H9 (cell line): ENCODE results near the gene ZNF784. TPM values are rescaled to one million over a fixed set of nuclear protein-coding genes. Genes with fewer than 3 reads are reported as not detected.
"Not testable (repeated sequence)": the region's sequence is repeated elsewhere in the genome, so short reads cannot be mapped to it uniquely, and the experiment has no call there.

ENCODE experiments used
- DNase-seq: peaks from one replicate; pipeline ENCODE4 v3.0.0-alpha.2; 2017
- H2AFZ ChIP-seq: one replicate; pipeline ENCODE4 v1.6.1; 2013; ENCODE audit warnings: mild to moderate bottlenecking, low read length, control low read depth, moderate library complexity
- H2AK5ac ChIP-seq: 2 replicates; pipeline ENCODE4 v1.6.1; 2013; ENCODE audit warnings: low read length, control low read depth, mixed read lengths; ENCODE audit not compliant: insufficient read length
- H2BK120ac ChIP-seq: one replicate; pipeline ENCODE4 v1.6.1; 2013; ENCODE audit warnings: low read depth, mild to moderate bottlenecking, low read length, control low read depth, inconsistent platforms; ENCODE audit not compliant: poor library complexity, severe bottlenecking
- H2BK12ac ChIP-seq: 2 replicates; pipeline ENCODE4 v1.6.1; 2013; ENCODE audit warnings: low read length, control low read depth, mixed read lengths, low read depth; ENCODE audit not compliant: insufficient read length
- H2BK15ac ChIP-seq: 2 replicates; pipeline ENCODE4 v1.6.1; 2013; ENCODE audit warnings: low read depth, low read length, control low read depth
- H2BK20ac ChIP-seq: one replicate; pipeline ENCODE4 v1.6.1; 2013; ENCODE audit warnings: low read depth, mild to moderate bottlenecking, low read length, control low read depth, inconsistent platforms; ENCODE audit not compliant: poor library complexity, severe bottlenecking
- H2BK5ac ChIP-seq: 2 replicates; pipeline ENCODE4 v1.6.1; 2013; ENCODE audit warnings: low read length, control low read depth, mixed read lengths; ENCODE audit not compliant: insufficient read length
- H3K14ac ChIP-seq: 2 replicates; pipeline ENCODE4 v1.6.1; 2013; ENCODE audit warnings: low read length, control low read depth; ENCODE audit not compliant: insufficient read depth
- H3K18ac ChIP-seq: 2 replicates; pipeline ENCODE4 v1.6.1; 2013; ENCODE audit warnings: low read depth, mild to moderate bottlenecking, mixed read lengths, low read length, control low read depth; ENCODE audit not compliant: insufficient read length
- H3K23ac ChIP-seq: 2 replicates; pipeline ENCODE4 v1.6.1; 2013; ENCODE audit warnings: low read length, control low read depth, mixed read lengths, low read depth; ENCODE audit not compliant: insufficient read length
- H3K23me2 ChIP-seq: 2 replicates; pipeline ENCODE4 v1.6.1; 2013; ENCODE audit warnings: low read depth, mild to moderate bottlenecking, mixed read lengths, low read length, control low read depth; ENCODE audit not compliant: insufficient read length, poor library complexity, severe bottlenecking
- H3K27ac ChIP-seq: 2 replicates; pipeline ENCODE4 v1.5.1; 2013; ENCODE audit warnings: low read length, control low read depth, mixed read lengths, low read depth; ENCODE audit not compliant: insufficient read length
- H3K27me3 ChIP-seq: 2 replicates; pipeline ENCODE4 v1.6.1; 2013; ENCODE audit warnings: low read length, control low read depth, inconsistent platforms; ENCODE audit not compliant: insufficient read depth
- H3K4ac ChIP-seq: 2 replicates; pipeline ENCODE4 v1.6.1; 2013; ENCODE audit warnings: low read depth, mild to moderate bottlenecking, control low read depth, inconsistent platforms, low read length, moderate library complexity
- H3K4me1 ChIP-seq: 2 replicates; pipeline ENCODE4 v1.6.1; 2013; ENCODE audit warnings: low read length, control low read depth, inconsistent platforms; ENCODE audit not compliant: insufficient read depth
- H3K4me2 ChIP-seq: 2 replicates; pipeline ENCODE4 v1.6.1; 2013; ENCODE audit warnings: low read length, control low read depth, mixed read lengths; ENCODE audit not compliant: insufficient read length, insufficient read depth
- H3K56ac ChIP-seq: 2 replicates; pipeline ENCODE4 v1.6.1; 2013; ENCODE audit warnings: low read depth, mild to moderate bottlenecking, mixed read lengths, low read length, control low read depth; ENCODE audit not compliant: insufficient read length
- H3K79me1 ChIP-seq: 2 replicates; pipeline ENCODE4 v1.6.1; 2013; ENCODE audit warnings: low read depth, mild to moderate bottlenecking, moderate library complexity, low read length, control low read depth, inconsistent platforms; ENCODE audit not compliant: insufficient read depth, poor library complexity, severe bottlenecking
- H3K79me2 ChIP-seq: 2 replicates; pipeline ENCODE4 v1.6.1; 2013; ENCODE audit warnings: low read length, control low read depth, inconsistent platforms; ENCODE audit not compliant: insufficient read depth
- H3K9ac ChIP-seq: 2 replicates; pipeline ENCODE4 v1.6.1; 2013; ENCODE audit warnings: low read length, control low read depth, mixed read lengths; ENCODE audit not compliant: insufficient read length; ENCODE audit errors: extremely low read depth
- H3K9me3 ChIP-seq: one replicate; pipeline ENCODE4 v1.6.1; 2013; ENCODE audit warnings: low read depth, low read length, inconsistent platforms; ENCODE audit not compliant: control insufficient read depth
- H3T11ph ChIP-seq: one replicate; pipeline ENCODE4 v1.6.1; 2013; ENCODE audit warnings: mild to moderate bottlenecking, low read length, control low read depth, inconsistent platforms
- H4K20me1 ChIP-seq: one replicate; pipeline ENCODE4 v1.6.1; 2013; ENCODE audit not compliant: control insufficient read depth, insufficient read length, insufficient read depth
- H4K5ac ChIP-seq: 2 replicates; pipeline ENCODE4 v1.6.1; 2013; ENCODE audit warnings: low read depth, mild to moderate bottlenecking, mixed read lengths, low read length, control low read depth; ENCODE audit not compliant: insufficient read length
- H4K8ac ChIP-seq: replicated peaks from 2 replicates; pipeline ENCODE4 v1.6.1; 2013; ENCODE audit warnings: low read length, control low read depth, mixed read lengths, low read depth; ENCODE audit not compliant: insufficient read length
- H4K91ac ChIP-seq: 2 replicates; pipeline ENCODE4 v1.6.1; 2013; ENCODE audit warnings: low read depth, mild to moderate bottlenecking, moderate library complexity, mixed read lengths, low read length, control low read depth; ENCODE audit not compliant: insufficient read length
- H3K27ac Mint-ChIP-seq, 3 experiments: 2 replicates in 2 of 3; 3 replicates in 1 of 3; pipeline ENCODE4 v1.8.0; 2020 to 2021; ENCODE audit warnings: mixed read lengths in 3 of 3, mild to moderate bottlenecking in 1 of 3, moderate library complexity in 1 of 3
- H3K27me3 Mint-ChIP-seq: 2 replicates; pipeline ENCODE4 v1.8.0; 2021; ENCODE audit warnings: low read depth, mild to moderate bottlenecking, moderate library complexity, mixed read lengths
- H3K36me3 Mint-ChIP-seq, 3 experiments: 2 replicates in 2 of 3; 3 replicates in 1 of 3; pipeline ENCODE4 v1.8.0; 2020 to 2021; ENCODE audit warnings: low read depth in 3 of 3, mixed read lengths in 3 of 3; ENCODE audit not compliant: insufficient read depth in 1 of 3
- H3K4me1 Mint-ChIP-seq, 2 experiments: 2 replicates each; pipeline ENCODE4 v1.8.0; 2020; ENCODE audit warnings: mixed read lengths in 2 of 2
- H3K4me3 Mint-ChIP-seq, 2 experiments: 2 replicates in 1 of 2; 3 replicates in 1 of 2; pipeline ENCODE4 v1.8.0; 2020 to 2021; ENCODE audit warnings: mild to moderate bottlenecking in 2 of 2, mixed read lengths in 2 of 2, moderate library complexity in 1 of 2
- H3K9me3 Mint-ChIP-seq, 2 experiments: 2 replicates in 1 of 2; 3 replicates in 1 of 2; pipeline ENCODE4 v1.8.0; 2020; ENCODE audit warnings: mild to moderate bottlenecking in 2 of 2, mixed read lengths in 2 of 2, moderate library complexity in 1 of 2
- WGBS: extraction: QIAGEN DNeasy Blood & Tissue Kit; methylation state at CpG from one replicate; pipeline ENCODE4 v1.1.7; 2013; ENCODE audit warnings: missing lambda C conversion rate, low lambda C conversion rate, mixed read lengths; ENCODE audit not compliant: insufficient read length; ENCODE audit errors: extremely low coverage; 5-methylcytosine and 5-hydroxymethylcytosine counted together
- total RNA-seq: library from RNA; stranded (reverse); gene quantifications from 2 replicates; pipeline ENCODE4 v1.2.1, GENCODE V29; 2021
- TF ChIP-seq, protein P1 (sequence below): fragments of 200-600 bp; sonication (generic); conservative IDR thresholded peaks from 3 replicates; pipeline ENCODE4 v1.8.0; 2021; ENCODE audit warnings: antibody characterized with exemption, mild to moderate bottlenecking

The ZNF784 gene
- total RNA-seq, 1 experiment from 2014 or later: 10.7 TPM

- Histone ChIP-seq H2AK5ac (no peak overlapping the region), H3K79me2 (peaks cover 1% of the 10 kb centered on the region; the same call in 1 of the 2 replicates), H2BK12ac (no peak overlapping the region), H3K56ac (no peak overlapping the region), H3K14ac (no peak overlapping the region), H2BK5ac (no peak overlapping the region), H3K23ac (no peak overlapping the region), H3K4me1 (no peaks in the 10 kb centered on the region), H3K27me3 (no peaks in the 10 kb centered on the region), H4K91ac (no peak overlapping the region), H3K18ac (no peak overlapping the region), H3K9me3 (no peaks in the 10 kb centered on the region), H3K23me2 (no peaks in the 10 kb centered on the region), H3K79me1 (peaks cover 3% of the 10 kb centered on the region), H2BK20ac (no peak overlapping the region), H3K4me2 (no peak overlapping the region), H3K4ac (no peak overlapping the region), H3K9ac (no peak overlapping the region), H4K5ac (no peak overlapping the region), H3T11ph (no peak overlapping the region), H2BK15ac (no peak overlapping the region), H4K20me1 (no peaks in the 10 kb centered on the region), H2BK120ac (no peak overlapping the region), H3K27ac (no peak overlapping the region), H4K8ac (no peak overlapping the region), H2AFZ (no peak overlapping the region)
- TF ChIP-seq, protein P1, sequence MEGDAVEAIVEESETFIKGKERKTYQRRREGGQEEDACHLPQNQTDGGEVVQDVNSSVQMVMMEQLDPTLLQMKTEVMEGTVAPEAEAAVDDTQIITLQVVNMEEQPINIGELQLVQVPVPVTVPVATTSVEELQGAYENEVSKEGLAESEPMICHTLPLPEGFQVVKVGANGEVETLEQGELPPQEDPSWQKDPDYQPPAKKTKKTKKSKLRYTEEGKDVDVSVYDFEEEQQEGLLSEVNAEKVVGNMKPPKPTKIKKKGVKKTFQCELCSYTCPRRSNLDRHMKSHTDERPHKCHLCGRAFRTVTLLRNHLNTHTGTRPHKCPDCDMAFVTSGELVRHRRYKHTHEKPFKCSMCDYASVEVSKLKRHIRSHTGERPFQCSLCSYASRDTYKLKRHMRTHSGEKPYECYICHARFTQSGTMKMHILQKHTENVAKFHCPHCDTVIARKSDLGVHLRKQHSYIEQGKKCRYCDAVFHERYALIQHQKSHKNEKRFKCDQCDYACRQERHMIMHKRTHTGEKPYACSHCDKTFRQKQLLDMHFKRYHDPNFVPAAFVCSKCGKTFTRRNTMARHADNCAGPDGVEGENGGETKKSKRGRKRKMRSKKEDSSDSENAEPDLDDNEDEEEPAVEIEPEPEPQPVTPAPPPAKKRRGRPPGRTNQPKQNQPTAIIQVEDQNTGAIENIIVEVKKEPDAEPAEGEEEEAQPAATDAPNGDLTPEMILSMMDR: no peak
- Mint-ChIP-seq H3K27ac (no peak overlapping the region), H3K27me3 (no peaks in the 10 kb centered on the region), H3K36me3 (peaks cover 9 to 25% (median 19%) of the 10 kb centered on the region in 3 experiments), H3K4me1 (peaks cover 9 to 11% of the 10 kb centered on the region in 2 experiments), H3K9me3 (no peaks in the 10 kb centered on the region), H3K4me3 (peak overlapping the region; percentile 4 to 55; a peak in 3 of 5 replicates)
- WGBS: no CpG with 5 or more reads among the region's 5 CpGs
- DNase-seq: no peak
Observed at GRCh38 chr19:55576746-55577145, 47.6 kb downstream of the ZNF784 start.

- H4K20me1 ChIP-seq, H2BK12ac ChIP-seq, H2BK5ac ChIP-seq, H3K9ac ChIP-seq, H3K23me2 ChIP-seq, H2BK15ac ChIP-seq, H2BK20ac ChIP-seq, H3K79me1 ChIP-seq, H2BK120ac ChIP-seq, H3K27me3 Mint-ChIP-seq, H3K27me3 ChIP-seq, H3T11ph ChIP-seq, H3K4me1 ChIP-seq, H4K5ac ChIP-seq, H3K79me2 ChIP-seq, H3K4me3 Mint-ChIP-seq, H3K18ac ChIP-seq, H3K4me2 ChIP-seq, H3K14ac ChIP-seq, H4K8ac ChIP-seq, DNase-seq, H3K9me3 Mint-ChIP-seq, H3K23ac ChIP-seq, H3K4me1 Mint-ChIP-seq, H3K4ac ChIP-seq, H2AK5ac ChIP-seq, H2AFZ ChIP-seq, H3K27ac ChIP-seq, H3K56ac ChIP-seq, H3K9me3 ChIP-seq, H4K91ac ChIP-seq: not testable (repeated sequence)
- H3K36me3 Mint-ChIP-seq: peaks cover 9 to 19% (median 19%) of the 10 kb centered on the region in 3 experiments
- H3K27ac Mint-ChIP-seq: 0 out of 7 replicates have a peak overlapping the region, but pooled peaks of 1 of the 3 experiments have one; percentile 13
- WGBS: no CpG with 5 or more reads among the region's 6 CpGs
Observed at GRCh38 chr19:55573929-55574328, 50.4 kb downstream of the ZNF784 start.
